Occipital lobe (tissue), 2 donors: ENCODE measurements around the gene PARN. TPM values are rescaled to one million over a fixed set of nuclear protein-coding genes. Genes with fewer than 3 reads are reported as not detected.
"Not testable (repeated sequence)": the region's sequence is repeated elsewhere in the genome, so short reads cannot be mapped to it uniquely, and the experiment has no call there.

Experiments used
- DNase-seq: peaks from one replicate; lab custom pipeline; 2025; lab: John Stamatoyannopoulos, UW
- total RNA-seq: library from RNA; depleted of rRNA; stranded (reverse); fragments of >200 nt; gene quantifications from one replicate; pipeline ENCODE4 v1.2.3, GENCODE V29; 2014

PARN gene
- 25.6 TPM for total RNA-seq

GRCh38 chr16:14629919-14630619 is at the start of gene PARN:
Gene PARN, minus strand, starts transcription at chr16:14630260. Its CDS starts 135 bp downstream, at chr16:14630125.
- DNase-seq = peak; percentile 90

- DNase-seq = no peak
Observed at GRCh38 chr16:14678748-14679497, 48.9 kb upstream of the PARN start.

GRCh38 chr16:14677627-14678026 is 47.6 kb upstream of the PARN start:
- DNase-seq = no peak

GRCh38 chr16:14676633-14677032 is 46.6 kb upstream of the PARN start:
- DNase-seq = no peak

- DNase-seq = no peak
Observed at GRCh38 chr16:14672403-14672971, 42.4 kb upstream of the PARN start.

GRCh38 chr16:14669776-14670175 is 39.7 kb upstream of the PARN start:
- DNase-seq = no peak

GRCh38 chr16:14668556-14669223 is 38.6 kb upstream of the PARN start:
- no peak for DNase-seq

GRCh38 chr16:14667347-14668266 is 37.5 kb upstream of the PARN start:
- no peak for DNase-seq

GRCh38 chr16:14658063-14658462 is 28.0 kb upstream of the PARN start:
- DNase-seq = no peak

GRCh38 chr16:14652726-14653125 is 22.7 kb upstream of the PARN start:
- no peak for DNase-seq

GRCh38 chr16:14650629-14651028 is 20.6 kb upstream of the PARN start:
- DNase-seq = no peak

GRCh38 chr16:14649816-14650215 is 19.8 kb upstream of the PARN start:
- no peak for DNase-seq

GRCh38 chr16:14641926-14642325 is 11.9 kb upstream of the PARN start:
- DNase-seq = no peak

GRCh38 chr16:14641206-14641605 is 11.1 kb upstream of the PARN start:
- no peak for DNase-seq

GRCh38 chr16:14640538-14640937 is 10.5 kb upstream of the PARN start:
- DNase-seq = no peak

- not testable (repeated sequence) for DNase-seq
Observed at GRCh38 chr16:14636951-14637240, 6.8 kb upstream of the PARN start.

GRCh38 chr16:14636179-14636950 is 6.3 kb upstream of the PARN start:
- not testable (repeated sequence) for DNase-seq

- no peak for DNase-seq
Observed at GRCh38 chr16:14635395-14636165, 5.5 kb upstream of the PARN start.

GRCh38 chr16:14634389-14634725 is 4.3 kb upstream of the PARN start:
- no peak for DNase-seq
